ENCODE measurements around the gene ADAMTS2.

Gene ADAMTS2

DNA sequence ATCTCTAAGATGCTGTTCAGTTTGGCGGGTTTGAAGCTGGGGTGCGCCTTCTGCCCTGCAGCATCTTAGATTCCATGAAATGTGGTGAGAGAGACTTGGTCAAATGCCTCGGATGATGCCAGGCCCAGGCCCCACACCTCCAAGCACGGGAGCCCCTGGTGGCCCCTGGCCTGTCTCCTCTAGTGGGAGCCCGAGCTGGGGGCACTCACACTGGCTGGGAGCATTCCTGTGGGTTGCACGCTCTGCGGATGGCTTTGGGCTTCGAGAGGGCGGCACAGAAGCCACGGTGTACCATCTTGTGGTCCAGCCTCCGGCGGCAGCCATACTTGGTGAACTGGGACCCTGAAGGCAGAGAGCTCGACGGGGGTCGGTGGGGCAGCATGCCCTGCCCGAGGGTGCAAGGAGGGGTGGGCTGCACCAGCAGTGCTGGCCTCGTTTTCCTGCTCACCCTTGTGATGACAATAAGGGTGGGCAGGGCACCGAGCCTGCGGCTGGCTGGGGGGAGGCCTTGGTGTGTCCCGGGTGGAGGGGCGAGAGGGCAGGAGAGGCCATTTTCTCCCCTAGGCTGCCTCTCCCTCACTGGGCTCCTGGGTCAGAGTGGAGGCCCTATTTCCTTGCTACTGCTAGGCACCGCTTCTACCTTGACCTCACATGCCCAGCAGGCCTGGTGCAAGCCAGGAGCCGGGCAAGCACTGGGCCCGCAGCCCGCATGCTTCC, 219.3 kb downstream of the ADAMTS2 start:
- no peak overlapping the region for H3K4me3 ChIP-seq (ENCODE audit: low read depth, low read length)
- TF ChIP-seq, protein P1, sequence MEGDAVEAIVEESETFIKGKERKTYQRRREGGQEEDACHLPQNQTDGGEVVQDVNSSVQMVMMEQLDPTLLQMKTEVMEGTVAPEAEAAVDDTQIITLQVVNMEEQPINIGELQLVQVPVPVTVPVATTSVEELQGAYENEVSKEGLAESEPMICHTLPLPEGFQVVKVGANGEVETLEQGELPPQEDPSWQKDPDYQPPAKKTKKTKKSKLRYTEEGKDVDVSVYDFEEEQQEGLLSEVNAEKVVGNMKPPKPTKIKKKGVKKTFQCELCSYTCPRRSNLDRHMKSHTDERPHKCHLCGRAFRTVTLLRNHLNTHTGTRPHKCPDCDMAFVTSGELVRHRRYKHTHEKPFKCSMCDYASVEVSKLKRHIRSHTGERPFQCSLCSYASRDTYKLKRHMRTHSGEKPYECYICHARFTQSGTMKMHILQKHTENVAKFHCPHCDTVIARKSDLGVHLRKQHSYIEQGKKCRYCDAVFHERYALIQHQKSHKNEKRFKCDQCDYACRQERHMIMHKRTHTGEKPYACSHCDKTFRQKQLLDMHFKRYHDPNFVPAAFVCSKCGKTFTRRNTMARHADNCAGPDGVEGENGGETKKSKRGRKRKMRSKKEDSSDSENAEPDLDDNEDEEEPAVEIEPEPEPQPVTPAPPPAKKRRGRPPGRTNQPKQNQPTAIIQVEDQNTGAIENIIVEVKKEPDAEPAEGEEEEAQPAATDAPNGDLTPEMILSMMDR (IDR thresholded peaks at IDR 0.05; ENCODE audit: borderline replicate concordance, insufficient read depth, low read depth, low read length) = no peak

DNA sequence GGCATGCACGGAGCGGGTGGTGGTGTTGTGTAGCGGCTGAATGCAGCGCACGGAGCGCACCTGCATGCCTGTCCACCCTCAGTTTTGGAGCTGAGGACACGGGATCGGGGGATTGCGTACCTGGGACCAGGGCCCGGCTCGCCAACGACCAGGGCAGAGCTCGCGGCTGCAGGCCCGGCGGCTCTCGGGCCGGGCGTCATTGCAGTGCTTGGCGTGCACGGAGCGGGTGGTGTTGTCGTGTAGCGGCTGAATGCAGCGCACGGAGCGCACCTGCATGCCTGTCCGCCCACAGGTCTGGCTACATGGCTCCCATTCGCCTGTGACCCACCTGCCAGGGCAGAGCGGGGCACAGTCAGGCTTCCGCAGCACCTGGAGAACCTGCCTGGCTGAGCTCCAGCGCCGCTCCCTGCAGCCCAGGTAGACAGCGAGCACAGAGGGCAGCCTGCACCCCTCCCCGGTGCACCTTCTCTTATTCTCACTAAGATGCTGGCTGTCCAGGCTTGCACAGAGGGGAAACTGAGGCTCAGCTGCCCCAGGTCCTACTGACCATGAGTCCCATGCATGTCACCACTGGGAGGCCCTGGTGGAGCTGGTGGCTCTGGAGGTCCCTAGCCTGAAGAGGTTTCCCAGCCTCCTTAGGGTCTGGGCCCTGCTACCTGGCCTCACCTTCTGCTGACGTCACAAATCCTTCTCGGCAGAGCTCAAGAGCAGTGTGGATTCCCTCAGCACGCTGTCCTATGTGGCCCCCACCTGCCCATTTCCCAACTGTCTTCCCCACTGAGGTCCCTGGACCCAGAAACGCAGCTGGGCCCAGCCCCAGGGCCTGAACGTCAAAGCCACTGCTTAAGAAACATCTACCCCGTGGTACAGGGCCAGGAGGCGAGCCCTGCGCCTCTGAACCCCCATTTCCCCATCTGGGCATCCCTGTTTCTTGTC, 220.1 kb downstream of the ADAMTS2 start:
- H3K4me3 ChIP-seq (ENCODE audit: low read depth, low read length) = no peak overlapping the region
- TF ChIP-seq, protein P1 (IDR thresholded peaks at IDR 0.05; ENCODE audit: borderline replicate concordance, insufficient read depth, low read depth, low read length) = no peak

DNA sequence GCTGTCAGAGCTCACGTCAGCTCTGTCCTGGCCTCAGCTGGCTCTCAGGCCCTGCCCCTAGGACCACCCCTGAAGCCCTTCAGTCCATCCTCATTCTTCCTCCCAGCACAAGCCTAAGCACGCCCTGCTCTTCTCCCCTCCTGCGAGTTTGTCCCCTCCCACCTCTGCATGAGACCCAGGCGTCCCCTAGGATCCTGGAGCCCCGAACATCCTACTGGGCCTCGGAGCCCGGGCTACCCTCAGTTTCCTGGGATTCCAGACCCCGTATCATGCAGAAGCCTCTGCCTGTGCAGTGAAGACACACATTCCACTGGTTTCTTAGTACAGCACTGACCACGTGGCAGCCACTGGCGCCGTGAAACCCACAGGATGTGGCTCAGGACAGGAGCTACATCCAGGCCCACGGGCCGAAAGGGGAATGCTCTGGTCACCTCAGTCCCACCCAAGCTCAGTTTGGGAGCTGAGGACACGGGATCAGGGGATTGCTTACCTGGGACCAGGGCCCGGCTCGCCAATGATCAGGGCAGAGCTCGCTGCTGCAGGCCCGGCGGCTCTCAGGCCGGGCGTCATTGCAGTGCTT, 220.9 kb downstream of the ADAMTS2 start:
- TF ChIP-seq, protein P1 (IDR thresholded peaks at IDR 0.05; ENCODE audit: borderline replicate concordance, insufficient read depth, low read depth, low read length) = no peak
- no peak overlapping the region for H3K4me3 ChIP-seq (ENCODE audit: low read depth, low read length)

DNA sequence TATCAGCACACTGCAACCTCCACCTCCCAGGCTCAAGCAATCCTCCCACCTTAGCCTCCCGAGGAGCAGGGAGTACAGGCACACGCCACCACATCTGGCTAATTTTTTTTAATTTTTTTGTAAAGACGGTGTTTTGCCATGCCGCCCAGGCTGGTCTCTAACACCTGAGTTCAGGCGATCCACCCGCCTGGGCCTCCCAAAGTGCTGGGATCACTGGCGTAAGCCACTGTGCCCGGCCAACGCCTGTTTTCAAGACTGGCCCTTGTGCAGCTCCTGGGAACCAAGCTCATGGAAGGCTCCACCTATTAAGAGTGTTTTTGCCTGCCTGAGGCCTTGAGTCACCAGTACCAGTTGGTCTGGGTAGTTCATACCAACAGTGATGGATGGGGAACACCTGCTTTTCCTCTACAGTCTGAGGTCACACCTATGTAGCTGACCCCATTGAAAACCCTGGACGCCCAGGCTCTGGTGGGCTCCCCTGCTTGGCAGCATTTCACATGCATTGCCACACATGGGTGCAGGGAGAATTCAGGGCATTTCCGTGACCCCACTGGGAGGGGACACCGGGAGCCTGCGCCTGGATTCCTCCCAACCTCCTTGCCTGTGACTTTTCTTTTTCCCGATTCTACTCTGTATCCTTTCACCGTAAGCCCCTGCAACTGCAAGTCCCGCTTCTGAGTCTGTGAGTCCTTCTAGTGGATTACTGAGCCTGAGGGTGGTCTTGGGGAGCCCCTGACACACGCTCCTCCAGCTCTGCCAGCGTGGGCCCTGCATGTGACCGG, 221.6 kb downstream of the ADAMTS2 start:
- no peak overlapping the region for H3K4me3 ChIP-seq (ENCODE audit: low read depth, low read length)
- TF ChIP-seq, protein P1 (IDR thresholded peaks at IDR 0.05; ENCODE audit: borderline replicate concordance, insufficient read depth, low read depth, low read length) = no peak

DNA sequence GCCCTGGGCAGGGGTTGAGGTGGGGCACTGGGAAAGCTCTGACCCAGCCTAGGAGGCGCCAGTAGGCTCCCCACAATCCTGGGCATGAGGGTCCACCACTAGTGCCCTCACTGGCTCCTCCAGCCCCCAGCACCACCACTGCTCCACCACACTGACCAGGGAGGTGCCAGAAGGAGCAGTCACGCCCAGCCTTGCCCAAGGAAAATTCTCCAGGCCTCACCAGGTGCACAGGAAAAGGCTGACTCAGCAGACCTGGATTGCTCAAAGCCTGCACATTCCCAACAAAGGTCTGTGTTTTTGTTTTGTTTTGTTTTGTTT, 222.2 kb downstream of the ADAMTS2 start:
- no peak overlapping the region for H3K4me3 ChIP-seq (ENCODE audit: low read depth, low read length)
- TF ChIP-seq, protein P1 (IDR thresholded peaks at IDR 0.05; ENCODE audit: borderline replicate concordance, insufficient read depth, low read depth, low read length) = no peak

DNA sequence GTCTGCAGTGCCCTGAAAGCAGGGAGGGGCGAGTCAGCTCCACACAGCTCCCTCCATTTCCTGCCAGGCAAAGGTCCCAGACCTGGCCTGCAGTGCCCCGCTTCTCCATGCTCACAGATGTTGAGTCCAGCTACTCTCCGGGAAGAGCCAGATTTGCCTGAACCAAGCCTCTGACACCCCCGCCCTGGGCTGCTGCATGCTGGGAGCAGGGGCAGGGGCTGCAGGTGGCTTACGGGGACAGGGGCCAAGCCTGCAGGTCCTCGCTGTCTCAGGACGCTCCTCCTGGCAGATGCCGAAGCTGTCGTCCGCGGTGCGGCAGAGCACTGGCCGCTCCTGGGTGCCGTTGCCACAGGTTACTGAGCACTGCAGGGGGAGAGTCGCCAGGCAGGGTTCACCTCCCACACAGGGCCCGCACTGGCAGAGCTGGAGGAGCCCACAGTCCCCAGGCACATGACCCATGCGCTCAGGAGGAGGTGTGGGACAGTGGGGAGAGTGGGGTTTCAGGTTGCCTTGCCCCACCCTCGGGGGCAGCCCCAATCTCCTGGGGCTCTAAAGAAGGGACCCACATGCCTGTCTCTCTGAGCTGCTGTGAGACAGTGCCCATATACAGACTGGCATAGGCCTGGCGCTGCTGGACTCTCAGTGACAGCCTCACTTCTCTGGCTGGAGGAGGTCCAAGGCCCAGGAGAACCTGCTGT, 222.7 kb downstream of the ADAMTS2 start:
- no peak overlapping the region for H3K4me3 ChIP-seq (ENCODE audit: low read depth, low read length)
- TF ChIP-seq, protein P1 (IDR thresholded peaks at IDR 0.05; ENCODE audit: borderline replicate concordance, insufficient read depth, low read depth, low read length) = no peak
